Measurements from ENCODE around the gene ROM1.
A peak's percentile ranks its signal among the peaks of the same experiment; 100 is the strongest.

Gene ROM1

DNA sequence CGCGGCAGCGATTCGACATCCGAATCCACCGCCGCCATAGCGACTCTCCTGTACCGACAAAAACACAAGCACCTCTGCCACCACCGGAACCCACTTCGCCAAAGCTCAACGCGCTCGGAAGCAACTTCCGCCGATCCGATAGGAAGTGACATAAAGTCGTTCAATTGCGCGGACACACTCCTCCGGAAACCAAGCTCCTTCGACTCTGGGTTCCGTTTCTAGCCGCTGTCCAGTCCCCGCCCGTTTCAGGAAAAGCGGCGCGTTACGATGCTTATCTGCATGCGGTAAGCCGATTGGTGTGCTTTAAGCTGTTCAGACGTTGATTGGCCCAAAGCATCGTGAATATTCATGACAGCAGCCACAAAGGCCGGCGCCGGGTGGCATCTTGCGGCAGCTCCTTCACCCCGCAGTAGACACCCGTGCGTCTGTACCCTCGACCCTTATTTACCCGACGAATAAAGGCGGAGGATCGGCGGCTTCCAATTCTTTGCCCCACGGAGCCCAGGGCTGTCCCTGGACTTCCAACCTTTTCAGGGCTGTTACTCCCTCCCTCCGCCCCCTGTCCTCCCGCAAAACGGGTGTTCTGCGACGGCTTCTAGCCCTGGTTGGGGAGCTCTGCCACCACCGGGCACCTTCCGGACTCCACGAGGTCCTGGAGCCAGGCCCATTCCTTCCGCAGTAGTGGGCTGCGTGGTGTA lies 21.5 kb upstream of the ROM1 start, which contains the start of gene TUT1:
Gene TUT1, minus strand, starts transcription at position 76 of the 698 bp plus-strand sequence. Its CDS starts 38 bp downstream, at position 38.
- H3K9ac ChIP-seq (ENCODE audit: low read length) = peak within 1 kb of the TSS; percentile 86
- H3K79me2 ChIP-seq (ENCODE audit: insufficient read depth, low read length) = peaks cover 14% of the 10 kb centered on the region
- H3K4me3 ChIP-seq (ENCODE audit: low read depth, low read length, poor library complexity, severe bottlenecking) = peak within 1 kb of the TSS; percentile 79
- TF ChIP-seq, protein P1, sequence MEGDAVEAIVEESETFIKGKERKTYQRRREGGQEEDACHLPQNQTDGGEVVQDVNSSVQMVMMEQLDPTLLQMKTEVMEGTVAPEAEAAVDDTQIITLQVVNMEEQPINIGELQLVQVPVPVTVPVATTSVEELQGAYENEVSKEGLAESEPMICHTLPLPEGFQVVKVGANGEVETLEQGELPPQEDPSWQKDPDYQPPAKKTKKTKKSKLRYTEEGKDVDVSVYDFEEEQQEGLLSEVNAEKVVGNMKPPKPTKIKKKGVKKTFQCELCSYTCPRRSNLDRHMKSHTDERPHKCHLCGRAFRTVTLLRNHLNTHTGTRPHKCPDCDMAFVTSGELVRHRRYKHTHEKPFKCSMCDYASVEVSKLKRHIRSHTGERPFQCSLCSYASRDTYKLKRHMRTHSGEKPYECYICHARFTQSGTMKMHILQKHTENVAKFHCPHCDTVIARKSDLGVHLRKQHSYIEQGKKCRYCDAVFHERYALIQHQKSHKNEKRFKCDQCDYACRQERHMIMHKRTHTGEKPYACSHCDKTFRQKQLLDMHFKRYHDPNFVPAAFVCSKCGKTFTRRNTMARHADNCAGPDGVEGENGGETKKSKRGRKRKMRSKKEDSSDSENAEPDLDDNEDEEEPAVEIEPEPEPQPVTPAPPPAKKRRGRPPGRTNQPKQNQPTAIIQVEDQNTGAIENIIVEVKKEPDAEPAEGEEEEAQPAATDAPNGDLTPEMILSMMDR (IDR thresholded peaks at IDR 0.05; ENCODE audit: low read length) = no peak
- no peak for TF ChIP-seq EZH2 (IDR thresholded peaks at IDR 0.05; ENCODE audit: borderline replicate concordance, low read length)
- H4K20me1 ChIP-seq (ENCODE audit: insufficient read depth, low read length) = no peaks in the 10 kb centered on the region
- no peaks in the 10 kb centered on the region for H3K9me2 ChIP-seq (ENCODE audit: low read depth, low read length)
- peaks cover 65% of the 10 kb centered on the region for H3K36me3 ChIP-seq (ENCODE audit: insufficient read depth, low read length)
- H3K4me2 ChIP-seq (ENCODE audit: low read length) = peak within 1 kb of the TSS; percentile 82
- no peaks in the 10 kb centered on the region for H3K27me3 ChIP-seq (ENCODE audit: insufficient read depth, low read length)
- no peak within 1 kb of the TSS for H2AFZ ChIP-seq (ENCODE audit: low read length)
- H3F3A ChIP-seq (ENCODE audit: insufficient read depth, low read length) = no peaks in the 10 kb centered on the region
- peaks cover 33% of the 10 kb centered on the region for H3K4me1 ChIP-seq (ENCODE audit: insufficient read depth, low read length, severe bottlenecking)
- peak within 1 kb of the TSS; percentile 82 for H3K27ac ChIP-seq (ENCODE audit: low read depth, low read length, poor library complexity, severe bottlenecking)
- H3K9me3 ChIP-seq (ENCODE audit: low read length) = no peaks in the 10 kb centered on the region

GRCh38 chr11:62592146-62592815 lies 20.8 kb upstream of the ROM1 start:
- no peak for TF ChIP-seq EZH2 (IDR thresholded peaks at IDR 0.05; ENCODE audit: borderline replicate concordance, low read length)
- TF ChIP-seq, protein P1 (IDR thresholded peaks at IDR 0.05; ENCODE audit: low read length) = no peak; the same call in 1 of the 2 replicates
- H3K9me2 ChIP-seq (ENCODE audit: low read depth, low read length) = no peaks in the 10 kb centered on the region
- H3K9ac ChIP-seq (ENCODE audit: low read length) = peak overlapping the region; percentile 83
- H3K9me3 ChIP-seq (ENCODE audit: low read length) = no peaks in the 10 kb centered on the region
- no peak overlapping the region for H2AFZ ChIP-seq (ENCODE audit: low read length)
- H3K27me3 ChIP-seq (ENCODE audit: insufficient read depth, low read length) = no peaks in the 10 kb centered on the region
- H3K27ac ChIP-seq (ENCODE audit: low read depth, low read length, poor library complexity, severe bottlenecking) = peak overlapping the region; percentile 82
- H3K4me1 ChIP-seq (ENCODE audit: insufficient read depth, low read length, severe bottlenecking) = peaks cover 33% of the 10 kb centered on the region
- peak overlapping the region; percentile 65 for H3K4me3 ChIP-seq (ENCODE audit: low read depth, low read length, poor library complexity, severe bottlenecking)
- H4K20me1 ChIP-seq (ENCODE audit: insufficient read depth, low read length) = no peaks in the 10 kb centered on the region
- peak overlapping the region; percentile 82 for H3K4me2 ChIP-seq (ENCODE audit: low read length)
- peaks cover 14% of the 10 kb centered on the region for H3K79me2 ChIP-seq (ENCODE audit: insufficient read depth, low read length)
- peaks cover 69% of the 10 kb centered on the region for H3K36me3 ChIP-seq (ENCODE audit: insufficient read depth, low read length)
- no peaks in the 10 kb centered on the region for H3F3A ChIP-seq (ENCODE audit: insufficient read depth, low read length)

DNA sequence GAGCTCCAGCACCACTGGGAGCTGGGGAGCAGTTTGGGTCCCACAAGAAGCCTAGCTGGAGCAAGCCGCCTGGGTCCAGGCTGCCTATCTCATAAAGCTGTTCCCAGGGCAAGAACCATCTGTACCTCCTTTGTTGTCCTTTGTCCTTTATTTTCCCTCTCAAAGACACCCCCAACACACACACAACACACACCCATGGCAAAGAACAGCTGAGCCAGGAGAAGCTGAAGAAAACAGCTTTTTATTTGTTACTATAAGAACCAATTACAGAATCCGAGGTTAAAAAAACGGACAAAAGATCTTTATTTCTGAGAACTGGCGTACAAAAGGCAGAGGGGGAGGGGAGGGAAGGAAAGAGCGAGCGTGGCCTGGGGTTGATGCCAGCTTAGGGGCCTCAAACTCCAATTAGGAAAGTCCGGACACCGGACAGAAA lies 20.1 kb upstream of the ROM1 start:
- TF ChIP-seq, protein P1 (IDR thresholded peaks at IDR 0.05; ENCODE audit: low read length) = no peak
- TF ChIP-seq EZH2 (IDR thresholded peaks at IDR 0.05; ENCODE audit: borderline replicate concordance, low read length) = no peak
- no peaks in the 10 kb centered on the region for H3K9me2 ChIP-seq (ENCODE audit: low read depth, low read length)
- H3K27ac ChIP-seq (ENCODE audit: low read depth, low read length, poor library complexity, severe bottlenecking) = peak overlapping the region; percentile 82
- no peaks in the 10 kb centered on the region for H3F3A ChIP-seq (ENCODE audit: insufficient read depth, low read length)
- H3K36me3 ChIP-seq (ENCODE audit: insufficient read depth, low read length) = peaks cover 69% of the 10 kb centered on the region
- peak overlapping the region; percentile 83; the same call in 1 of the 2 replicates for H3K9ac ChIP-seq (ENCODE audit: low read length)
- H3K79me2 ChIP-seq (ENCODE audit: insufficient read depth, low read length) = peaks cover 14% of the 10 kb centered on the region
- no peaks in the 10 kb centered on the region for H4K20me1 ChIP-seq (ENCODE audit: insufficient read depth, low read length)
- no peak overlapping the region for H2AFZ ChIP-seq (ENCODE audit: low read length)
- H3K4me1 ChIP-seq (ENCODE audit: insufficient read depth, low read length, severe bottlenecking) = peaks cover 33% of the 10 kb centered on the region
- no peak overlapping the region for H3K4me3 ChIP-seq (ENCODE audit: low read depth, low read length, poor library complexity, severe bottlenecking)
- H3K9me3 ChIP-seq (ENCODE audit: low read length) = no peaks in the 10 kb centered on the region
- H3K27me3 ChIP-seq (ENCODE audit: insufficient read depth, low read length) = no peaks in the 10 kb centered on the region
- H3K4me2 ChIP-seq (ENCODE audit: low read length) = peak overlapping the region; percentile 82; the same call in 1 of the 2 replicates
